ENCODE measurements around the gene PTAFR.

PTAFR gene

DNA sequence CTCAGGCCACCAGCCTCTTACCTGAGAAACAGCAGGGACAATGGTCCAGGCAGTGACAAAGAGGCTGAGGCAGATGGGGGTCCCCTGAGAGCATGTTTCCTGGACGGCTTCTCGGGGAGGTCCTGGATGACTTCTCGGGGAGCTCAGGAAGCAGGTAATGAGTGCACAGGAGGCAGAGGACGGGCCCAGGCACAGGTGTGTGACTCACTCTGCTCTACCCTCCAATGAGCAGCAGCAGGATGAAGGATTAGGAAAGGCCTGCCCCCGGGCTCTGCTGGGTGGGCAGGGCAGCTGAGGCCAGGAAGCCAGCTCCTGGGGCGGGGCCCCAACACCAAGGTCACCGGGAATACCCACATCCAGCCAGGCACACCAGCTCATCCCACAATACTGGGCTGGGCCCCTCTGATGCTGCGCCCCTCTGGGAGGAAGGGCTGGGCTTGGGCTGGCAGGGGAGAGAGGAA lies 17.2 kb upstream of the PTAFR start:
- TF ChIP-seq BHLHE40 (IDR thresholded peaks at IDR 0.05; ENCODE audit: borderline replicate concordance) (no peak), ELF4 (IDR thresholded peaks at IDR 0.05) (no peak), NFRKB (IDR thresholded peaks at IDR 0.05) (no peak), TARDBP (IDR thresholded peaks at IDR 0.05) (no peak), SP1 (IDR thresholded peaks at IDR 0.05) (no peak), ARNT (IDR thresholded peaks at IDR 0.05) (no peak)
- ChIA-PET CTCF (no interaction called here), POLR2A (interaction anchor here (1.2 kb wide), 1 partner anchor 105 kb away, joined by 3 read pairs; the partner anchor contains the start of gene EYA3)
- DNase-seq (ENCODE audit: extremely low spot score): no peak

DNA sequence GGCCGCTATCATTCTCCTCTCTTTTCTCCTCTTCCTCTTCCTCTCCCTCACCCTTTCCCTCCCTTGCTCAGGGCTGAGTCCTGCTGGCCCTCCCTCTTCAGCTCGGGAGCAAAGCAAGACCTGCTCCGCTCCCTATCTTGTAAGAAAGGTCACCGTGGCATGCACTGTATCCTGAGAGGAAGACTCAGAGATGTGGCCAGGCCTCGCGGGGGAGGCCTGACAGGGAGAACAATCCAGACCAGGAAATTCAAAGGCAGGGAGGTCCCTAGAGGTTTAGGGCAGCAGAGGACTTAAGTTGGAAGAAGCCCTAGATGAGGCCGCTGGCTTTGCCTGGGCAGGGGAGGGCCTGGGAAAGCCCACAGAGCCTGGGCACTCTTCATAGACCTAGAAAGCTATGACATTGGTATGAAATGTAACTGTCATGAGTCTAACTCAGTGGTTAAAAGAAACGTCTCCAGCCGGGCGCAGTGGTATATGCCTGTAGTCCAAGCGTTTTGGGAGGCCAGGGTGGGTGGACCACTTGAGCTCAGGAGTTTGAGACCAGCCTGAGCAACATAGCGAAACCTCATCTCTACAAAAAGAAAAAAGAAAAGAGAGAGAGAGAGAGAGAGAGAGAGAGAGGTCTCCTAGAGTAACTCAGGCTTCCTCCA lies 14.6 kb upstream of the PTAFR start:
- ChIA-PET CTCF (interaction anchor here (0.7 kb wide), 1 partner anchor 627 kb away, joined by 3 read pairs; no protein-coding TSS in a partner anchor), POLR2A (no interaction called here)
- DNase-seq (ENCODE audit: extremely low spot score): no peak
- TF ChIP-seq NFRKB (IDR thresholded peaks at IDR 0.05) (no peak), BHLHE40 (IDR thresholded peaks at IDR 0.05; ENCODE audit: borderline replicate concordance) (no peak)
- TF ChIP-seq, protein P1, sequence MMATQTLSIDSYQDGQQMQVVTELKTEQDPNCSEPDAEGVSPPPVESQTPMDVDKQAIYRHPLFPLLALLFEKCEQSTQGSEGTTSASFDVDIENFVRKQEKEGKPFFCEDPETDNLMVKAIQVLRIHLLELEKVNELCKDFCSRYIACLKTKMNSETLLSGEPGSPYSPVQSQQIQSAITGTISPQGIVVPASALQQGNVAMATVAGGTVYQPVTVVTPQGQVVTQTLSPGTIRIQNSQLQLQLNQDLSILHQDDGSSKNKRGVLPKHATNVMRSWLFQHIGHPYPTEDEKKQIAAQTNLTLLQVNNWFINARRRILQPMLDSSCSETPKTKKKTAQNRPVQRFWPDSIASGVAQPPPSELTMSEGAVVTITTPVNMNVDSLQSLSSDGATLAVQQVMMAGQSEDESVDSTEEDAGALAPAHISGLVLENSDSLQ (IDR thresholded peaks at IDR 0.05): no peak

DNA sequence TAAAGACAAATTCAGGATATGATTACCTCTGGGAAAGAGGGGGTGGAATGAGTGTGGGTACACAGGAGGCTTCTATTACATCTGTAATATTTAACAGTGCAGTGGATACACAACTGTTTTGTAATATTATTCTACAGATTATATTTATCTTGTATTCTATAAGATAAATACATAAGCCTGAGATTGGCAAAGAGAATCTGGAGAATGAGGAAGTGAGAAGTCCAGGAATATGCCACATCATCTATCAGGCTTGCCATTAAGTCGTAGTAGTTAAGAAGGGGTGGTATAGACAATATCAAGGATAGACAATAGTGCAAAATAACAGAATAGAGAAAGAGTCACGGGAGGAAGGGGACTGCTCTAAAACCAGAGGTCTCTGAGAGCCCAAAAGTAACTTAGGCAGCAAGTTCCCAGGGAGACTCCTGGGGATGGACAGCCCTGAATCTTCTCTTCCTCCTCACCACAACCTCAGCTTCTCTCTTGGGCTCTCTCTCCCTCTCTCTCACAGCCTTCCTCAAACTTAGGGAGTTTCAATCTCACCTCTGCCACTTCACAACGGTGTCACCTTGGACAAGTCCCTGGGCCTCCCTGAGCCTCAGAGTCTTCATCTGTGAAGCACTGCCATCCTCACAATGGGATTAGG lies 14.0 kb upstream of the PTAFR start:
- TF ChIP-seq L3MBTL2 (conservative IDR thresholded peaks at IDR 0.05) (no peak), HDGF (IDR thresholded peaks at IDR 0.05; ENCODE audit: borderline replicate concordance) (no peak), ZNF384 (IDR thresholded peaks at IDR 0.05) (no peak), BHLHE40 (IDR thresholded peaks at IDR 0.05; ENCODE audit: borderline replicate concordance) (no peak), LEF1 (IDR thresholded peaks at IDR 0.05; ENCODE audit: borderline replicate concordance) (no peak), FOXK2 (IDR thresholded peaks at IDR 0.05) (no peak), SP1 (IDR thresholded peaks at IDR 0.05) (no peak), TARDBP (IDR thresholded peaks at IDR 0.05) (no peak), NFRKB (IDR thresholded peaks at IDR 0.05) (no peak), FOXA1 (IDR thresholded peaks at IDR 0.05) (no peak), FOXM1 (IDR thresholded peaks at IDR 0.05; ENCODE audit: borderline replicate concordance) (no peak), ELF4 (IDR thresholded peaks at IDR 0.05) (no peak), ARNT (IDR thresholded peaks at IDR 0.05) (no peak)
- TF ChIP-seq, protein P1 (IDR thresholded peaks at IDR 0.05): no peak
- ChIA-PET CTCF (no interaction called here), POLR2A (no interaction called here)
- DNase-seq (ENCODE audit: extremely low spot score): no peak

DNA sequence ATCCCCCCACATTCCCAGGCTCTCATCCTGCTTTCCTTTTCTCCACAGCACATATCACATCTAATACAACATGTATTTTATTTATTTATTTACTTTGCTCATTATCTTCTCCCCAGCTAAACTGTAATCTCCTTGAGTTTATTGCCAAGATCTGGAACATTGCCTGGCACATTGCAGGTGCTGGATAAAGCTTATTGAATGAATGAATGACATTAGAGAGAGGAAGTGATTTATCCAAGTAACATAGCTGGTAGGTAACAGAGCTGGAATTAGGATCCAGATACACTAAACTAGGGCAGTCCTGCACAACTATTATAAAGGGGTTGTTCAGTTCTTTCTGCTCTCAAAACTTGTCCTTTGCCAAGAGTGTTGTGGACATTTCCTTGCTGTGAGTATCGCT lies 8.6 kb upstream of the PTAFR start:
- CTCF ChIA-PET: no interaction called here
- TF ChIP-seq LEF1 (IDR thresholded peaks at IDR 0.05; ENCODE audit: borderline replicate concordance) (no peak), HDGF (IDR thresholded peaks at IDR 0.05; ENCODE audit: borderline replicate concordance) (no peak), CTBP1 (IDR thresholded peaks at IDR 0.05; ENCODE audit: borderline replicate concordance) (no peak), TARDBP (IDR thresholded peaks at IDR 0.05) (no peak), ZNF384 (IDR thresholded peaks at IDR 0.05) (no peak), SP1 (IDR thresholded peaks at IDR 0.05) (no peak), FOXM1 (IDR thresholded peaks at IDR 0.05; ENCODE audit: borderline replicate concordance) (no peak)
- POLR2A ChIA-PET: no interaction called here
- DNase-seq (ENCODE audit: extremely low spot score): no peak

DNA sequence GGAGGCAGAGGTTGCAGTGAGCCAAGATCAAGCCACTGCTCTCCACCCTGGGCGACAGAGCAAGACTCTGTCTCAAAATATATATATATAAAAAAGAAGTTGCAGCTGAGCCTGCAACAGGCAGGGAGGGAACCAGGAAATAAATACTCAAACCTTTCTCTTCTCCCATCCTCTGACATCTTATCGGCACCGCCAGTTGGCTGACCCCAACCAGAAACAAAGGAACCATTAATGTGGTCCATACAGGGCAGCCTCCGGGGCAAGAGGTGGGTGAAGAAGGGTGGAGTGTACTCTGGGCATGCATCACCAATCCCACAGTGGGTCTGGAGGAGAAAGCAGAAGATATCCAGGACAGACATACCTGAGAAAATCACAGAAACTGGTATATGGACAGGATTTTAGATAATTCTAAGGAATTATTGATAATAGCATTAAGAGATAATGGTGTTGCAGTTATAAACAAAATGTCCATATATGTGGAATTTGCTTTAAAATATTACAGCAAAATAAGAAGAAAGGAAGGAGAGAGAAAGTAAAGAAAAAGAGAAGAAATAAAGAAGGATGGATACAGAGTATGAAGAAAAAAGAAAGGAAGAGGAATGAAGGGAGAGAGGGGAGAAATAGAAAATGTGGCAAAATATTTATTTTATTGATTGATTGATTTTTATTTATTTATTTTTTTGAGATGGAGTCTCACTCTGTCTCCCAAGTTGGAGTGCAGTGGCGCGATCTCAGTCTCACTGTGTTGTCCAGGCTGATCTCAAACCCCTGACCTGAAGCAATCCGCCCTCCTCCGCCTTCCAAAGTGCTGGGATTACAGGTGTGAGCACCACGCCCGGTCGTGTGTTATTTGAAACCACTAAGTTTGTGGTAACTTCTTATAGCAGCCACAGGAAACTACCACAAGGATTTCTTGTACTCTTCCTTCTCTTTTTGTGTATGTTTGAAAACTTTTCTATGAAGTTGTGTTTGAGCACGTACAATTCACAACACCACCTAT lies 4.1 kb upstream of the PTAFR start:
- CTCF ChIA-PET: no interaction called here
- DNase-seq (ENCODE audit: extremely low spot score): peak; percentile 7
- TF ChIP-seq SP1 (IDR thresholded peaks at IDR 0.05) (no peak), SUZ12 (IDR thresholded peaks at IDR 0.05) (no peak), BHLHE40 (IDR thresholded peaks at IDR 0.05; ENCODE audit: borderline replicate concordance) (no peak), ELF4 (IDR thresholded peaks at IDR 0.05) (no peak), TARDBP (IDR thresholded peaks at IDR 0.05) (no peak), LEF1 (IDR thresholded peaks at IDR 0.05; ENCODE audit: borderline replicate concordance) (no peak), FOXA1 (IDR thresholded peaks at IDR 0.05) (no peak), NFRKB (IDR thresholded peaks at IDR 0.05) (no peak), ARNT (IDR thresholded peaks at IDR 0.05) (no peak), CTBP1 (IDR thresholded peaks at IDR 0.05; ENCODE audit: borderline replicate concordance) (no peak), FOXK2 (IDR thresholded peaks at IDR 0.05) (no peak), HDGF (IDR thresholded peaks at IDR 0.05; ENCODE audit: borderline replicate concordance) (no peak), ZNF384 (IDR thresholded peaks at IDR 0.05) (no peak), FOXM1 (IDR thresholded peaks at IDR 0.05; ENCODE audit: borderline replicate concordance) (no peak)
- TF ChIP-seq, protein P1 (IDR thresholded peaks at IDR 0.05): no peak
- POLR2A ChIA-PET: no interaction called here
